ENCODE results near the gene POLR1C.

- TF ChIP-seq CTCF (conservative IDR thresholded peaks at IDR 0.05) (no peak), EZH2 (IDR thresholded peaks at IDR 0.05; ENCODE audit: low read depth) (no peak)
Measured at GRCh38 chr6:43509984-43510826, 6.7 kb upstream of the POLR1C start, which contains the start of gene LRRC73.
